Ishikawa (cell line): ENCODE measurements around the gene MLLT3.

Experiments
- EP300 ChIP-seq: IDR thresholded peaks from 2 replicates; pipeline ENCODE4 v1.6.1; 2012; ENCODE audit warnings: borderline replicate concordance
- MAX ChIP-seq: IDR thresholded peaks from 2 replicates; pipeline ENCODE4 v1.6.1; 2012
- NFIC ChIP-seq: IDR thresholded peaks from 2 replicates; pipeline ENCODE4 v1.6.1; 2012
- RAD21 ChIP-seq: IDR thresholded peaks from 2 replicates; pipeline ENCODE4 v1.6.1; 2012; ENCODE audit warnings: low read depth
- REST ChIP-seq: IDR thresholded peaks from 2 replicates; pipeline ENCODE4 v1.6.1; 2012; ENCODE audit warnings: low read depth, mild to moderate bottlenecking
- TAF1 ChIP-seq: IDR thresholded peaks from 2 replicates; pipeline ENCODE4 v1.6.1; 2012; ENCODE audit warnings: low read depth, mild to moderate bottlenecking
- TEAD4 ChIP-seq: IDR thresholded peaks from 2 replicates; pipeline ENCODE4 v1.6.1; 2012
- USF1 ChIP-seq: IDR thresholded peaks from 2 replicates; pipeline ENCODE4 v1.6.1; 2012
- YY1 ChIP-seq: IDR thresholded peaks from 2 replicates; pipeline ENCODE4 v1.6.1; 2012; ENCODE audit warnings: low read depth
- ZBTB7A ChIP-seq: IDR thresholded peaks from 2 replicates; pipeline ENCODE4 v1.6.1; 2012; ENCODE audit warnings: low read depth

- TF ChIP-seq YY1 (no peak), EP300 (no peak), REST (no peak), NFIC (no peak), RAD21 (no peak), TEAD4 (no peak), TAF1 (no peak), MAX (no peak), USF1 (no peak), ZBTB7A (no peak)
Measured at GRCh38 chr9:20479419-20480155, 142.7 kb downstream of the MLLT3 start.
